Caco-2 (cell line): Measurements from ENCODE around the gene MAN2A1. TPM values are rescaled to one million over a fixed set of nuclear protein-coding genes. Genes with fewer than 3 reads are reported as not detected.

Experiments used
- BruUV-seq: library from RNA; stranded (reverse); fragments of 400-500 nt; replicated peaks from 2 replicates; lab custom pipeline; 2021; lab: Mats Ljungman, UMichigan
- CTCF ChIA-PET: fragments of 300-600 bp; sonication (Branson Sonifier 250); formaldehyde crosslinking; loops from one replicate; lab custom pipeline; 2022; ENCODE audit warnings: antibody characterized with exemption; lab: Charles Lee
- POLR2A ChIA-PET: fragments of 300-600 bp; sonication (Branson Sonifier 250); formaldehyde crosslinking; loops from one replicate; lab custom pipeline; 2022; ENCODE audit warnings: antibody characterized with exemption; lab: Charles Lee
- DNase-seq, 2 experiments: peaks; one replicate each; pipeline versions ENCODE4 v3.0.0 to v3.0.0-alpha.2; 2020 to 2022
- H3K27me3 ChIP-seq: replicated peaks from 2 replicates; pipeline ENCODE4 v1.6.0; 2011; ENCODE audit warnings: low read length; ENCODE audit not compliant: control insufficient read depth, insufficient read depth
- H3K36me3 ChIP-seq: 2 replicates; pipeline ENCODE4 v1.5.1; 2011; ENCODE audit warnings: low read length; ENCODE audit not compliant: control insufficient read depth, insufficient read depth
- H3K4me1 ChIP-seq: fragments of 250-450 bp; sonication (Bioruptor Pico); 2 replicates; pipeline ENCODE4 v1.5.1; 2020; ENCODE audit warnings: mild to moderate bottlenecking
- H3K4me3 ChIP-seq: 2 replicates; pipeline ENCODE4 v1.5.1; 2011; ENCODE audit warnings: low read depth, mild to moderate bottlenecking, control low read depth, low read length
- H3K9me3 ChIP-seq: fragments of 250-450 bp; sonication (Bioruptor Pico); 2 replicates; pipeline ENCODE4 v1.5.1; 2020; ENCODE audit warnings: mild to moderate bottlenecking, moderate library complexity
- H3K27ac Mint-ChIP-seq: one replicate; pipeline ENCODE4 v1.8.0; 2022; ENCODE audit warnings: mixed read lengths; ENCODE audit not compliant: unreplicated experiment
- H3K27me3 Mint-ChIP-seq: one replicate; pipeline ENCODE4 v1.8.0; 2022; ENCODE audit warnings: mixed read lengths; ENCODE audit not compliant: insufficient read depth, unreplicated experiment
- H3K36me3 Mint-ChIP-seq: one replicate; pipeline ENCODE4 v1.8.0; 2022; ENCODE audit warnings: mild to moderate bottlenecking, mixed read lengths; ENCODE audit not compliant: insufficient read depth, unreplicated experiment
- H3K4me1 Mint-ChIP-seq: one replicate; pipeline ENCODE4 v1.8.0; 2022; ENCODE audit warnings: low read depth, mixed read lengths; ENCODE audit not compliant: unreplicated experiment
- H3K4me3 Mint-ChIP-seq: one replicate; pipeline ENCODE4 v1.8.0; 2022; ENCODE audit warnings: mild to moderate bottlenecking, moderate library complexity, mixed read lengths; ENCODE audit not compliant: unreplicated experiment
- H3K9me3 Mint-ChIP-seq: one replicate; pipeline ENCODE4 v1.8.0; 2022; ENCODE audit warnings: mixed read lengths; ENCODE audit not compliant: unreplicated experiment
- CTCF ChIP-seq, 2 experiments: fragments of 200-600 bp in 1 of 2; IDR thresholded peaks; 1 replicate in 1 of 2; 2 replicates in 1 of 2; pipeline versions ENCODE4 v1.5.1 to v1.8.0; 2011 to 2022; ENCODE audit warnings: antibody characterized with exemption in 1 of 2, control low read depth in 1 of 2, inconsistent platforms in 1 of 2, low read depth in 1 of 2, low read length in 1 of 2, mild to moderate bottlenecking in 1 of 2, moderate library complexity in 1 of 2; ENCODE audit not compliant: insufficient read depth in 1 of 2, severe bottlenecking in 1 of 2, unreplicated experiment in 1 of 2
- intact Hi-C: fragments of 100-400 bp; cut with micrococcal nuclease; formaldehyde crosslinking; loops from one replicate; pipeline ENCODE4 v1.10.0; 2022; ENCODE audit not compliant: unreplicated experiment
- total RNA-seq: library from RNA; stranded (reverse); gene quantifications from 2 replicates; pipeline ENCODE4 v1.2.3, GENCODE V29; 2022

MAN2A1 gene
- total RNA-seq, 1 experiment from 2014 or later: 57.3 TPM

GRCh38 chr5:109880907-109881685 lies 191.4 kb downstream of the MAN2A1 start:
- no peaks in the 10 kb centered on the region for H3K9me3 ChIP-seq
- no peaks in the 10 kb centered on the region for H3K9me3 Mint-ChIP-seq
- H3K4me1 Mint-ChIP-seq: no peaks in the 10 kb centered on the region
- no peaks in the 10 kb centered on the region for H3K27me3 Mint-ChIP-seq
- ChIA-PET CTCF (no interaction called here), POLR2A (no interaction called here)
- BruUV-seq: no TSS peak
- no peak for DNase-seq
- no peaks in the 10 kb centered on the region for H3K27me3 ChIP-seq
- intact Hi-C loops: no loop called here
- H3K27ac Mint-ChIP-seq: no peak overlapping the region
- TF ChIP-seq CTCF (IDR thresholded peaks at IDR 0.05; ENCODE audit: insufficient read depth in 1 of 2, low read depth in 1 of 2, low read length in 1 of 2, severe bottlenecking in 1 of 2, unreplicated experiment in 1 of 2): no peak
- no peaks in the 10 kb centered on the region for H3K4me1 ChIP-seq
- no peak overlapping the region for H3K4me3 Mint-ChIP-seq
- H3K4me3 ChIP-seq: no peak overlapping the region
- no peaks in the 10 kb centered on the region; the same call in 1 of the 2 replicates for H3K36me3 ChIP-seq
- H3K36me3 Mint-ChIP-seq: no peaks in the 10 kb centered on the region

- CTCF ChIA-PET: no interaction called here
- POLR2A ChIA-PET: no interaction called here
- Mint-ChIP-seq H3K4me1 (no peaks in the 10 kb centered on the region), H3K27me3 (no peaks in the 10 kb centered on the region), H3K9me3 (no peaks in the 10 kb centered on the region), H3K27ac (no peak overlapping the region), H3K4me3 (no peak overlapping the region), H3K36me3 (no peaks in the 10 kb centered on the region)
- TF ChIP-seq CTCF (IDR thresholded peaks at IDR 0.05; ENCODE audit: insufficient read depth in 1 of 2, low read depth in 1 of 2, low read length in 1 of 2, severe bottlenecking in 1 of 2, unreplicated experiment in 1 of 2): no peak
- no peaks in the 10 kb centered on the region for H3K4me1 ChIP-seq
- H3K27me3 ChIP-seq: no peaks in the 10 kb centered on the region
- BruUV-seq: no TSS peak
- no peak overlapping the region for H3K4me3 ChIP-seq
- H3K36me3 ChIP-seq: no peaks in the 10 kb centered on the region; the same call in 1 of the 2 replicates
- DNase-seq: no peak
- intact Hi-C loops: no loop called here
- H3K9me3 ChIP-seq: no peaks in the 10 kb centered on the region
These were observed 192.8 kb downstream of the MAN2A1 start for GRCh38 chr5:109882546-109882945.

- no peak for TF ChIP-seq CTCF (IDR thresholded peaks at IDR 0.05; ENCODE audit: insufficient read depth in 1 of 2, low read depth in 1 of 2, low read length in 1 of 2, severe bottlenecking in 1 of 2, unreplicated experiment in 1 of 2)
- H3K4me1 ChIP-seq: no peaks in the 10 kb centered on the region
- BruUV-seq: no TSS peak
- intact Hi-C loops: no loop called here
- H3K9me3 Mint-ChIP-seq: no peaks in the 10 kb centered on the region
- DNase-seq: no peak
- no peak overlapping the region for H3K4me3 ChIP-seq
- no peaks in the 10 kb centered on the region for H3K27me3 Mint-ChIP-seq
- no peaks in the 10 kb centered on the region; the same call in 1 of the 2 replicates for H3K36me3 ChIP-seq
- H3K36me3 Mint-ChIP-seq: no peaks in the 10 kb centered on the region
- ChIA-PET CTCF (no interaction called here), POLR2A (no interaction called here)
- H3K9me3 ChIP-seq: no peaks in the 10 kb centered on the region
- no peak overlapping the region for H3K27ac Mint-ChIP-seq
- H3K4me1 Mint-ChIP-seq: no peaks in the 10 kb centered on the region
- H3K27me3 ChIP-seq: no peaks in the 10 kb centered on the region
- no peak overlapping the region for H3K4me3 Mint-ChIP-seq
These were observed 194.9 kb downstream of the MAN2A1 start for GRCh38 chr5:109884676-109885075.
